Breast epithelium (tissue), 4 donors: ENCODE measurements around the gene GRIK5. TPM values are rescaled to one million over a fixed set of nuclear protein-coding genes. Genes with fewer than 3 reads are reported as not detected.
A peak's percentile ranks its signal among the peaks of the same experiment; 100 is the strongest.

ENCODE experiments used
- DNase-seq, 2 donors: peaks; one replicate each; pipeline ENCODE4 v3.0.0-alpha.2; 2019; ENCODE audit warnings: low spot score in 2 of 2
- H3K27ac ChIP-seq, 2 donors: fragments of 200-600 bp; sonication (generic) in 1 of 2; one replicate each; pipeline ENCODE4 v1.5.1; 2016 to 2019; ENCODE audit warnings: mild to moderate bottlenecking in 1 of 2
- H3K27me3 ChIP-seq, 2 donors: fragments of 200-600 bp; sonication (generic) in 1 of 2; one replicate each; pipeline versions ENCODE4 v1.5.1 to v1.6.0; 2017 to 2019; ENCODE audit warnings: control low read depth in 1 of 2, mild to moderate bottlenecking in 1 of 2
- H3K36me3 ChIP-seq: fragments of 200-600 bp; one replicate; pipeline ENCODE4 v1.5.1; 2019
- H3K4me1 ChIP-seq, 2 donors: fragments of 200-600 bp; sonication (generic); one replicate each; pipeline ENCODE4 v1.5.1; 2016 to 2019; ENCODE audit warnings: control low read depth in 1 of 2
- H3K4me3 ChIP-seq, 3 donors: fragments of 200-600 bp; sonication (generic); 1 replicate in 2 of 3; 2 replicates in 1 of 3; pipeline ENCODE4 v1.5.1; 2016 to 2019; ENCODE audit warnings: mild to moderate bottlenecking in 3 of 3, moderate library complexity in 2 of 3
- H3K9me3 ChIP-seq, 2 donors: fragments of 200-600 bp; sonication (generic) in 1 of 2; one replicate each; pipeline ENCODE4 v1.5.1; 2016 to 2019; ENCODE audit warnings: control low read depth in 1 of 2
- CTCF ChIP-seq, 3 donors: fragments of 450-650 bp; IDR thresholded peaks; one replicate each; pipeline ENCODE4 v1.5.1; 2016 to 2017; ENCODE audit warnings: antibody characterized with exemption in 3 of 3, mild to moderate bottlenecking in 3 of 3, moderate library complexity in 3 of 3
- POLR2A ChIP-seq: fragments of 450-650 bp; IDR thresholded peaks from one replicate; pipeline ENCODE4 v1.6.1; 2016; ENCODE audit warnings: antibody characterized with exemption, mild to moderate bottlenecking, moderate library complexity
- POLR2AphosphoS5 ChIP-seq, 3 donors: sonication (generic); formaldehyde crosslinking; IDR thresholded peaks; one replicate each; pipeline ENCODE4 v1.6.1; 2017; ENCODE audit warnings: antibody characterized with exemption in 3 of 3
- intact Hi-C: fragments of 100-400 bp; cut with DNase I; formaldehyde crosslinking; loops from one replicate; pipeline ENCODE4 v1.15.1; 2023; ENCODE audit warnings: low total_unique reads
- total RNA-seq, 3 donors: library from RNA; depleted of rRNA; stranded (reverse); fragments of >200 nt; gene quantifications; one replicate each; pipeline ENCODE4 v1.1.0, GENCODE V29; 2016

Gene GRIK5
- total RNA-seq, 3 donors from 2014 or later: 1.6 to 1.9 TPM; not detected in 1

GRCh38 chr19:42114412-42114811 is 44.4 kb upstream of the GRIK5 start:
- Histone ChIP-seq H3K36me3 (no peaks in the 10 kb centered on the region), H3K27me3 (no peaks in the 10 kb centered on the region), H3K4me1 (no peaks in the 10 kb centered on the region), H3K4me3 (no peak overlapping the region), H3K27ac (peak overlapping the region in 1 of 2 donors; percentile 27), H3K9me3 (no peaks in the 10 kb centered on the region)
- intact Hi-C loops: no loop called here
- no peak for TF ChIP-seq POLR2A
- TF ChIP-seq POLR2AphosphoS5 (IDR thresholded peaks at IDR 0.05): no peak
- no peak for TF ChIP-seq CTCF (IDR thresholded peaks at IDR 0.05)
- no peak for DNase-seq

DNA sequence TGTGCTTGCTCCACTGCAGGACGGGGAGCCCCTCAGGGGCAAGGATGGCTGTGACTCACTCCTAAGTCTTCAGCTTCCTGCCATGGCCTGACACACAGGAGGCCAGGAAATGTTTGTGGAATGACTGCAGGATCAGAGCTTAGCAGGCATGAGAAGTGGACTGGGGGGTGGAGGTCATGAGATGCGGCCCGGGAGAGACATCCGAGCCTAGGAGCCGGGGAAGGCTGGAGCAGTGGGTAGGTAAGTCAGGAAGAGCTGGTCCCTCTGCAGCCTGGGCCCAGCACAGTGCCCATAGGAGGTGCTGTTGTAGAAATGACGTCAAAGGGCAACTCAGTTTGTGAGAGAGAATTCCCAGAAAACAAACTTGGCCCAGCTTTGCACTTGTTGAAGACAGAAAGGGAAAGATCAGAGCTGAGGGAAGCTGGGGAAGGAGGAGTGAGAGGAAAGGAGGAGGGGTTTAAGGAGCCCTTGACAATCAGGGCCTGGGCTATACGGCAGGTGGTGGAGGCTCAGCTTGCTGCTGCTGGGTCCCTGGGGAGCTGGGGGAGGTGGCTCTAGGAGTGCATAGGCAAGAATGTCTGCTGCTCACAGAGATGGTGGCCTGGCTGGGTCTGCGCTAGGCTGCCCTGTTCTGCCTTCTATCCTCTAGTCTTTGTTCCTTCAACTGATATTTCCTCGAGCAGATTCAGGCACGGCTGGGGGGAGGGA is 43.8 kb upstream of the GRIK5 start:
- intact Hi-C loops: no loop called here
- TF ChIP-seq CTCF (IDR thresholded peaks at IDR 0.05) (no peak), POLR2A (no peak), POLR2AphosphoS5 (IDR thresholded peaks at IDR 0.05) (no peak)

DNA sequence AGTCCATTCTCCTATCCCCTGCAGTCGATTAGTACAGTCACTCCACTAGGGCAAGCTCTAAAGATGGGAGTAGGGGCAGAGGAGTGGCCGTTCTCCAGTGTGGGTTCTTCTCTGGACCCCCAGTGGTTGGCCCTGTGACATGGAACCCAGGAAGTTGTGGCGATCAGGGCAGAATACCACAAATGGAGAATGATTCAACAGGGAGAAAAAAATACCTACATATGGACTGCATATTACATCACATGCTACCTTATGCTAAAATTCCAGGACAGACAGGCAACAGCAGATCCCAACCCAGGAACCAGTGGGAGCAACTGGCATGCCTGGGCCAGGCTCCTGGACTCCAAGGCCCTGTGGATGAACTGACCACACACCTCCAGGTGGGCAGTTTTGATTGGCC is 41.8 kb upstream of the GRIK5 start:
- H3K9me3 ChIP-seq: no peaks in the 10 kb centered on the region
- no peaks in the 10 kb centered on the region for H3K36me3 ChIP-seq
- no peaks in the 10 kb centered on the region for H3K4me1 ChIP-seq
- intact Hi-C loops: no loop called here
- DNase-seq: no peak
- TF ChIP-seq CTCF (IDR thresholded peaks at IDR 0.05) (no peak), POLR2A (no peak), POLR2AphosphoS5 (IDR thresholded peaks at IDR 0.05) (no peak)
- no peaks in the 10 kb centered on the region for H3K27me3 ChIP-seq
- H3K4me3 ChIP-seq: no peak overlapping the region
- H3K27ac ChIP-seq: no peak overlapping the region

More for the DNA sequence above, 43.8 kb upstream of the GRIK5 start:
- Histone ChIP-seq H3K4me3 (no peak overlapping the region), H3K27me3 (no peaks in the 10 kb centered on the region), H3K9me3 (no peaks in the 10 kb centered on the region), H3K4me1 (no peaks in the 10 kb centered on the region), H3K36me3 (no peaks in the 10 kb centered on the region), H3K27ac (peak overlapping the region in 1 of 2 donors; percentile 27)
- no peak for DNase-seq

DNA sequence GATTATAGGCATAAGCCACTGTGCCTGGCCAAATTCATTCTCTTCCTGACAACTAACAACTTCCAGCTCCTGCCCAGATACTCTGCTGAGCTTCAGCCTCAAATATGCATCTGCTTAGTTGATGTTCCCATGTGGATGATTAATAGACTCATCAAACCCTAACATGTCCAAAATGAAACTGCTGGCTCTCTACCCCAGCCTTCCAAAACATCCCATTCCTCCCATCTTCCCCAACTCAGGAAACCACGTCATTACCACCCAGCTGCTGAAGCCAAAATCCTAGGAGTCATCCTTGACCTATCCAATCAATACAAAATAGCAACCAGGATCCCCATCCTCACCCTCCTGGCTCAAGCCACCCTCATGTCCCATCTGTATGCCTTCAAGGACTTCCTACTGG is 41.4 kb upstream of the GRIK5 start:
- no peaks in the 10 kb centered on the region for H3K9me3 ChIP-seq
- H3K36me3 ChIP-seq: no peaks in the 10 kb centered on the region
- intact Hi-C loops: no loop called here
- H3K4me3 ChIP-seq: no peak overlapping the region
- TF ChIP-seq CTCF (IDR thresholded peaks at IDR 0.05) (no peak), POLR2AphosphoS5 (IDR thresholded peaks at IDR 0.05) (no peak), POLR2A (no peak)
- no peak overlapping the region for H3K27ac ChIP-seq
- no peaks in the 10 kb centered on the region for H3K27me3 ChIP-seq
- no peak for DNase-seq
- H3K4me1 ChIP-seq: no peaks in the 10 kb centered on the region

- TF ChIP-seq POLR2A: no peak
- no peak for TF ChIP-seq POLR2AphosphoS5 (IDR thresholded peaks at IDR 0.05)
- TF ChIP-seq CTCF (IDR thresholded peaks at IDR 0.05): no peak
- Histone ChIP-seq H3K4me3 (no peak overlapping the region), H3K27me3 (no peaks in the 10 kb centered on the region), H3K4me1 (no peaks in the 10 kb centered on the region), H3K27ac (no peak overlapping the region), H3K36me3 (no peaks in the 10 kb centered on the region), H3K9me3 (no peaks in the 10 kb centered on the region)
- intact Hi-C loops: no loop called here
- no peak for DNase-seq
Observed at GRCh38 chr19:42110658-42111057, 40.7 kb upstream of the GRIK5 start.
